ENCODE measurements around the gene FMN2.

DNA sequence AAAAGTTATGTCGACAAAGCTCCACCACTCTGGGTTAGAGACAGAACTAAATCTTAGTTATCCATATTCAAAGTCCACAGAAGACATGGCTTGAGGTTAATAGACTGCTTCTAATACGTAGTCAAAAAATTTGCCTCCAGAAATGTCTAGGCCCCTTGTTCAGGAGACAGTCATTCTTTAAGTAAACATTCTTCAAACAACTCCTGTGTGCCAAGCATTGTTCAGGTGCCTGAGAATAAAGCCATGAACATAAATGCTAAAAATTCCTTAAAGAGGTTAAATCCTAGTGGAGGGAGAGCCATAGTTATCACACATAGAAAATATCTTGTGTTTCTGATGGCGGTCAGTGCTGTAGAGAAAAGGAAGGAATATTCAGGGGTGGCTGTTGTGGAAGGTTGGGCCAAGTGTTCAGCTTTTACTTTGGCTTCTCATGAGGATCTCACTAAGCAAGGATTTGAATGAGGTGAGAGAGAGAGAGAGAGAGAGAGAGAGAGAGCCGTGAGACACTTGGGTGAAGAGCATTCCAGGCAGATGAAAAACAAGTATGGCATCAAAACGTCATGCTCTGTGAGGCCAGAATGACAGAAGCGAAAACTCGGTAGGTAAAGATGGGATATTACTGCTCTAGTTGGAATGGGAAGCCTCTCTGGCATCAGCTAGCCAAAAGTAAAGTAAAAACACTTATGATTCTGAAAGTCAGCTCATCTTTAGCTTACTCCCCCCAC lies 333.2 kb downstream of the FMN2 start:
- TF ChIP-seq ZNF629 (tag by site-specific recombination; IDR thresholded peaks at IDR 0.05) = no peak
- TF ChIP-seq CTCF (tag by site-specific recombination; IDR thresholded peaks at IDR 0.05) = no peak
- TF ChIP-seq ZNF398 (tag by site-specific recombination; IDR thresholded peaks at IDR 0.05) = no peak
- no peak for TF ChIP-seq ZNF48 (tag by site-specific recombination; IDR thresholded peaks at IDR 0.05)
- no peak for TF ChIP-seq ZFP3 (tag by site-specific recombination; IDR thresholded peaks at IDR 0.05; ENCODE audit: low read depth)
- TF ChIP-seq ZBTB8A (tag by site-specific recombination; IDR thresholded peaks at IDR 0.05) = no peak
- no peak for TF ChIP-seq KLF16 (tag by site-specific recombination; IDR thresholded peaks at IDR 0.05)
